OCI-LY1 (cell line): Measurements from ENCODE around the gene ARFGAP1.

ENCODE experiments used
- H2AFZ ChIP-seq: fragments of 200-600 bp; sonication (generic), shearing (Covaris generic); 2 replicates; pipeline ENCODE4 v1.6.0; 2014; ENCODE audit warnings: antibody characterized with exemption, mild to moderate bottlenecking, low read length
- H3F3A ChIP-seq: fragments of 200-600 bp; sonication (generic), shearing (Covaris generic); 2 replicates; pipeline ENCODE4 v1.6.0; 2014; ENCODE audit warnings: mild to moderate bottlenecking, antibody characterized with exemption, low read length, moderate library complexity; ENCODE audit not compliant: insufficient read depth
- H3K27ac ChIP-seq: fragments of 200-600 bp; sonication (generic); 2 replicates; pipeline ENCODE4 v1.5.1; 2014; ENCODE audit warnings: low read length, mixed run types, mild to moderate bottlenecking, low read depth; ENCODE audit not compliant: poor library complexity, severe bottlenecking
- H3K27me3 ChIP-seq: fragments of 200-600 bp; sonication (generic); 2 replicates; pipeline ENCODE4 v1.6.0; 2014; ENCODE audit warnings: antibody characterized with exemption, mild to moderate bottlenecking, low read length, moderate library complexity; ENCODE audit not compliant: insufficient read depth
- H3K36me3 ChIP-seq: fragments of 200-600 bp; sonication (generic); 2 replicates; pipeline ENCODE4 v1.6.1; 2014; ENCODE audit warnings: mild to moderate bottlenecking, antibody characterized with exemption, low read length, moderate library complexity, mixed read lengths; ENCODE audit not compliant: insufficient read depth
- H3K4me1 ChIP-seq: fragments of 200-600 bp; sonication (generic); 2 replicates; pipeline ENCODE4 v1.5.1; 2014; ENCODE audit warnings: mild to moderate bottlenecking, low read length, moderate library complexity; ENCODE audit not compliant: insufficient read depth, severe bottlenecking
- H3K4me2 ChIP-seq: fragments of 200-600 bp; sonication (generic), shearing (Covaris generic); 2 replicates; pipeline ENCODE4 v1.6.1; 2014; ENCODE audit warnings: low read length
- H3K4me3 ChIP-seq: fragments of 200-600 bp; sonication (generic); 2 replicates; pipeline ENCODE4 v1.5.1; 2014; ENCODE audit warnings: low read length, low read depth, mild to moderate bottlenecking, mixed read lengths; ENCODE audit not compliant: poor library complexity, severe bottlenecking
- H3K79me2 ChIP-seq: fragments of 200-600 bp; shearing (Covaris generic); 2 replicates; pipeline ENCODE4 v1.6.1; 2016; ENCODE audit warnings: mixed run types, low read length, mixed read lengths; ENCODE audit not compliant: insufficient read depth
- H3K9ac ChIP-seq: fragments of 200-600 bp; sonication (generic), shearing (Covaris generic); 2 replicates; pipeline ENCODE4 v1.6.1; 2014; ENCODE audit warnings: mild to moderate bottlenecking, low read length, mixed read lengths
- H3K9me2 ChIP-seq: fragments of 200-600 bp; sonication (generic), shearing (Covaris generic); 2 replicates; pipeline ENCODE4 v1.6.1; 2014; ENCODE audit warnings: low read depth, mild to moderate bottlenecking, low read length, mixed read lengths
- H3K9me3 ChIP-seq: fragments of 200-600 bp; shearing (Covaris generic); 2 replicates; pipeline ENCODE4 v1.6.1; 2014; ENCODE audit warnings: low read length, mixed read lengths
- H4K20me1 ChIP-seq: fragments of 200-600 bp; sonication (generic), shearing (Covaris generic); 2 replicates; pipeline ENCODE4 v1.6.0; 2016; ENCODE audit warnings: mild to moderate bottlenecking, low read length; ENCODE audit not compliant: insufficient read depth
- CTCF ChIP-seq: fragments of 200-600 bp; sonication (generic), shearing (Covaris generic); IDR thresholded peaks from 2 replicates; pipeline ENCODE4 v1.5.1; 2017; ENCODE audit warnings: mild to moderate bottlenecking, antibody characterized with exemption, low read length, moderate library complexity, mixed read lengths
- EZH2 ChIP-seq: fragments of 200-600 bp; sonication (generic), shearing (Covaris generic); IDR thresholded peaks from 2 replicates; pipeline ENCODE4 v1.8.0; 2017; ENCODE audit warnings: borderline replicate concordance, mixed run types, mild to moderate bottlenecking, antibody characterized with exemption, low read length, moderate library complexity, mixed read lengths

ARFGAP1 gene

GRCh38 chr20:63284981-63285524 lies 12.4 kb downstream of the ARFGAP1 start:
- Histone ChIP-seq H4K20me1 (no peaks in the 10 kb centered on the region), H3K36me3 (peaks cover 10% of the 10 kb centered on the region), H3K27ac (no peak overlapping the region), H3K27me3 (no peaks in the 10 kb centered on the region), H3F3A (no peaks in the 10 kb centered on the region), H3K9me2 (no peaks in the 10 kb centered on the region), H2AFZ (no peak overlapping the region), H3K4me2 (no peak overlapping the region), H3K9ac (no peak overlapping the region), H3K79me2 (no peaks in the 10 kb centered on the region), H3K4me1 (no peaks in the 10 kb centered on the region), H3K4me3 (no peak overlapping the region), H3K9me3 (no peaks in the 10 kb centered on the region)
- TF ChIP-seq CTCF (no peak), EZH2 (no peak)

- no peak overlapping the region for H3K4me2 ChIP-seq
- no peaks in the 10 kb centered on the region for H3K4me1 ChIP-seq
- TF ChIP-seq CTCF (no peak), EZH2 (no peak)
- H3K9me3 ChIP-seq, result no peaks in the 10 kb centered on the region
- no peak overlapping the region for H3K9ac ChIP-seq
- no peak overlapping the region for H3K4me3 ChIP-seq
- no peaks in the 10 kb centered on the region for H3F3A ChIP-seq
- no peak overlapping the region for H3K27ac ChIP-seq
- no peaks in the 10 kb centered on the region for H3K9me2 ChIP-seq
- no peaks in the 10 kb centered on the region for H3K79me2 ChIP-seq
- H3K36me3 ChIP-seq, result peaks cover 8% of the 10 kb centered on the region
- H3K27me3 ChIP-seq, result no peaks in the 10 kb centered on the region
- no peaks in the 10 kb centered on the region for H4K20me1 ChIP-seq
- no peak overlapping the region for H2AFZ ChIP-seq
Observed at GRCh38 chr20:63285636-63286615, 13.3 kb downstream of the ARFGAP1 start.

- no peak overlapping the region for H3K27ac ChIP-seq
- H3F3A ChIP-seq, result no peaks in the 10 kb centered on the region
- no peak overlapping the region for H2AFZ ChIP-seq
- no peaks in the 10 kb centered on the region for H3K4me1 ChIP-seq
- no peak for TF ChIP-seq CTCF
- no peak overlapping the region for H3K4me3 ChIP-seq
- H3K4me2 ChIP-seq, result no peak overlapping the region
- no peaks in the 10 kb centered on the region for H3K9me3 ChIP-seq
- H3K9ac ChIP-seq, result no peak overlapping the region
- H3K9me2 ChIP-seq, result no peaks in the 10 kb centered on the region
- H4K20me1 ChIP-seq, result no peaks in the 10 kb centered on the region
- H3K36me3 ChIP-seq, result peaks cover 8% of the 10 kb centered on the region
- no peaks in the 10 kb centered on the region for H3K79me2 ChIP-seq
- H3K27me3 ChIP-seq, result no peaks in the 10 kb centered on the region
Observed at GRCh38 chr20:63286781-63287696, 14.4 kb downstream of the ARFGAP1 start.
